Astrocyte of the spinal cord (primary cell): ENCODE measurements around the gene BMP6.

ENCODE experiments used
- DNase-seq: peaks from one replicate; pipeline ENCODE4 v3.0.0; 2011; ENCODE audit warnings: low read depth, low spot score
- H3K4me3 ChIP-seq: 2 replicates; pipeline ENCODE4 v1.5.1; 2011; ENCODE audit warnings: low read depth, mild to moderate bottlenecking, low read length, moderate library complexity
- CTCF ChIP-seq: IDR thresholded peaks from 2 replicates; pipeline ENCODE4 v1.5.1; 2012; ENCODE audit warnings: low read depth, mild to moderate bottlenecking, low read length, inconsistent platforms
- in situ Hi-C: cut with HindIII; loops from 2 replicates; pipeline ENCODE4 v1.10.0; 2017; ENCODE audit warnings: low sequenced_read_pairs

The BMP6 gene

GRCh38 chr6:7859591-7859990 is 133.7 kb downstream of the BMP6 start:
- in situ Hi-C loops = no loop called here
- TF ChIP-seq CTCF = no peak
- no peak for DNase-seq
- H3K4me3 ChIP-seq = no peak overlapping the region

GRCh38 chr6:7865781-7866180 is 139.9 kb downstream of the BMP6 start:
- in situ Hi-C loops = no loop called here
- TF ChIP-seq CTCF = no peak
- DNase-seq = no peak
- H3K4me3 ChIP-seq = no peak overlapping the region

GRCh38 chr6:7866526-7866925 is 140.6 kb downstream of the BMP6 start:
- TF ChIP-seq CTCF = no peak
- in situ Hi-C loops = no loop called here
- no peak overlapping the region for H3K4me3 ChIP-seq
- DNase-seq = no peak

GRCh38 chr6:7868926-7869325 is 143.0 kb downstream of the BMP6 start:
- in situ Hi-C loops = no loop called here

GRCh38 chr6:7878401-7878964 is 152.6 kb downstream of the BMP6 start:
- no peak for DNase-seq
- in situ Hi-C loops = no loop called here
- no peak for TF ChIP-seq CTCF
- H3K4me3 ChIP-seq = no peak overlapping the region

More at GRCh38 chr6:7868926-7869325, 143.0 kb downstream of the BMP6 start:
- no peak for TF ChIP-seq CTCF
- no peak for DNase-seq
- no peak overlapping the region for H3K4me3 ChIP-seq

GRCh38 chr6:7879043-7879442 is 153.1 kb downstream of the BMP6 start:
- in situ Hi-C loops = no loop called here
- DNase-seq = no peak
- TF ChIP-seq CTCF = no peak
- H3K4me3 ChIP-seq = no peak overlapping the region

GRCh38 chr6:7879579-7879978 is 153.7 kb downstream of the BMP6 start:
- no peak overlapping the region for H3K4me3 ChIP-seq
- TF ChIP-seq CTCF = no peak
- in situ Hi-C loops = no loop called here
- no peak for DNase-seq
